NB4 (cell line): Measurements from ENCODE around the gene FHIT.

ENCODE experiments used
- DNase-seq: peaks from one replicate; pipeline ENCODE4 v3.0.0; 2010; ENCODE audit warnings: low read depth
- H3K4me3 ChIP-seq: one replicate; pipeline ENCODE4 v1.5.1; 2011; ENCODE audit warnings: mild to moderate bottlenecking, low read depth, low read length, moderate library complexity
- MYC ChIP-seq: IDR thresholded peaks from 2 replicates; pipeline ENCODE4 v1.6.1; 2011; ENCODE audit warnings: low read depth, low read length
- POLR2A ChIP-seq: IDR thresholded peaks from 2 replicates; pipeline ENCODE4 v1.6.1; 2011; ENCODE audit warnings: mild to moderate bottlenecking; ENCODE audit not compliant: insufficient read length; ENCODE audit errors: extremely low read depth
- TF ChIP-seq, protein P1 (sequence below): IDR thresholded peaks from one replicate; pipeline ENCODE4 v1.5.1; 2012; ENCODE audit warnings: low read depth, low read length
- TF ChIP-seq, protein P2 (sequence below): IDR thresholded peaks from 2 replicates; pipeline ENCODE4 v1.6.1; 2011; ENCODE audit warnings: low read depth, low read length

FHIT gene

DNA sequence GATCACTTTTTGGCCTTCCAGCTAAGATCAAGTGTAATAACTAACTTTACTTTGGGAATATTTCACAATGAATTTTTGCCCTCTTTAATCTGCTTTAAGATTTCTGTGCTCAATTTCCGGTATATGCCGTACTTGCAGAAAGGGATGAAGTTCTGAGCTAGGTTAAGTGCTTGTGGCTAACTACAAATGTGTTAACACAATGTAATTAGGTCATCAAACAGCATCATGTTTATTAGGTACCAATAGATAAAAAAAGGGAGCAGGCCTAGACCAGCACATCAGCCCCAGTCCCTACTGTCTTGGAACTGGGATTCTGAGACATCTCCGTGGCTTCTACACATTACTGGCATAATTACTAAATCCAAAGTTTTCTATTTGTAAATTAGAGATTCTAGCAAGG lies 1268.7 kb downstream of the FHIT start:
- DNase-seq = no peak
- TF ChIP-seq, protein P1, sequence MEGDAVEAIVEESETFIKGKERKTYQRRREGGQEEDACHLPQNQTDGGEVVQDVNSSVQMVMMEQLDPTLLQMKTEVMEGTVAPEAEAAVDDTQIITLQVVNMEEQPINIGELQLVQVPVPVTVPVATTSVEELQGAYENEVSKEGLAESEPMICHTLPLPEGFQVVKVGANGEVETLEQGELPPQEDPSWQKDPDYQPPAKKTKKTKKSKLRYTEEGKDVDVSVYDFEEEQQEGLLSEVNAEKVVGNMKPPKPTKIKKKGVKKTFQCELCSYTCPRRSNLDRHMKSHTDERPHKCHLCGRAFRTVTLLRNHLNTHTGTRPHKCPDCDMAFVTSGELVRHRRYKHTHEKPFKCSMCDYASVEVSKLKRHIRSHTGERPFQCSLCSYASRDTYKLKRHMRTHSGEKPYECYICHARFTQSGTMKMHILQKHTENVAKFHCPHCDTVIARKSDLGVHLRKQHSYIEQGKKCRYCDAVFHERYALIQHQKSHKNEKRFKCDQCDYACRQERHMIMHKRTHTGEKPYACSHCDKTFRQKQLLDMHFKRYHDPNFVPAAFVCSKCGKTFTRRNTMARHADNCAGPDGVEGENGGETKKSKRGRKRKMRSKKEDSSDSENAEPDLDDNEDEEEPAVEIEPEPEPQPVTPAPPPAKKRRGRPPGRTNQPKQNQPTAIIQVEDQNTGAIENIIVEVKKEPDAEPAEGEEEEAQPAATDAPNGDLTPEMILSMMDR = no peak
- TF ChIP-seq MYC = no peak
- no peak overlapping the region for H3K4me3 ChIP-seq

DNA sequence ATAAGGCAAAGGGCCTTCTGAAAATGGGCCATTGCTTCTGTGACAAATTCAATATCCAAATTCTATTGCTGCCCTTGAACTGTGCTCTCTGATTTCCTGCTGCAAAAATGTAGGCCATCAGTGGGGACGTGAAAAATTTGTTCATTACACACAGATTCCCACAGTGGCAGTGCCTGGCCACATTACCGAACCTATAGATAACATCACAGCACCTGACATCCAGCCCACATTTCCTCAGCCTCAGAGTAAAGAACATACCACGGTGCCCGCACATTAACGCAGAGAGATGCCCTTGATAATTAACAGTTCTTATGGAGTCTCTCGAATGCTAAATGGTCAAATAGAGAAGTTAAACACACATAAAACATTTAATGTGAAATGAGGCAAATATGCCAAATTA lies 1269.9 kb downstream of the FHIT start:
- no peak for DNase-seq
- H3K4me3 ChIP-seq = no peak overlapping the region
- TF ChIP-seq, protein P1 = no peak
- TF ChIP-seq, protein P2, sequence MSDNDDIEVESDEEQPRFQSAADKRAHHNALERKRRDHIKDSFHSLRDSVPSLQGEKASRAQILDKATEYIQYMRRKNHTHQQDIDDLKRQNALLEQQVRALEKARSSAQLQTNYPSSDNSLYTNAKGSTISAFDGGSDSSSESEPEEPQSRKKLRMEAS = no peak
- no peak for TF ChIP-seq POLR2A
- no peak for TF ChIP-seq MYC

DNA sequence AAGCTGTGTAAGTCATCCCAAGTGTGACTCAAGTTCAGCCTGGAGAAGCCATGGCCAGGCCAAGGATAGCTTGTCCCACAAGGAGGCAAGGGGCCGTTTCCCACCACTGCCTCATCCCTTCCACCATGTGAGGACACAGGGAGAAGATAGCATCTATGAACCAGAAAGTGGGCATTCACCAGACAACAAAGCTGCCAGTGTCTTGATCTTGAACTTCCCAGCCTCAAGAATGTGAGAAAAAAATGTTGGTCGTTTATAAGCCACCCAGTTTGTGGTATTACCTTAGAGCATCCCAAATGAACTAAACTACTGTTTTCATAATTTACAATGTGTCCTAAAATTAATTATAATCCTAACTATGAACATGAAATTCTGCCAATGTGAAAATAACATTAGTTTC lies 1270.7 kb downstream of the FHIT start:
- H3K4me3 ChIP-seq = no peak overlapping the region

DNA sequence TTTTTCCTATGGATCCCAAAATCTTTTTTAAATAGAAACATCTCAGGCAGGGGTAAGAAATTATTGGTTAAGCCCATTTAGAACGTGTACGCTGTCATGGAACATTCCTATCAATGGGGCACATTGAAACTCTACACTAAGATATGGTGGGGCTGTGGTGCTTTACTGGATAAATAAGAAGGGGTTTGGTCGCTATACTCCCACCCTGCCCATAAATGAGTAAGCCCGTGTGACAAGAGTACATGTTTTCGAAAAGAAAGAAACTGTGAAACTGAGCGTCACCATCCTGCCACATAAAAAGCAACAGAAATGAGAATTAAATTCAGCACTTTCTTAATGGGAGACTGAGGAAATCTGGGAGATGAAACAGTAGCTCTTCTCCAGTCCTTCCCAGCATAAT lies 1271.7 kb downstream of the FHIT start:
- H3K4me3 ChIP-seq = no peak overlapping the region
- DNase-seq = no peak
- TF ChIP-seq POLR2A = no peak
- TF ChIP-seq, protein P2 = no peak
- TF ChIP-seq, protein P1 = no peak
- TF ChIP-seq MYC = no peak

More for the DNA sequence above, 1270.7 kb downstream of the FHIT start:
- TF ChIP-seq POLR2A (no peak), MYC (no peak)
- TF ChIP-seq, protein P1 = no peak
- TF ChIP-seq, protein P2 = no peak
- DNase-seq = no peak

DNA sequence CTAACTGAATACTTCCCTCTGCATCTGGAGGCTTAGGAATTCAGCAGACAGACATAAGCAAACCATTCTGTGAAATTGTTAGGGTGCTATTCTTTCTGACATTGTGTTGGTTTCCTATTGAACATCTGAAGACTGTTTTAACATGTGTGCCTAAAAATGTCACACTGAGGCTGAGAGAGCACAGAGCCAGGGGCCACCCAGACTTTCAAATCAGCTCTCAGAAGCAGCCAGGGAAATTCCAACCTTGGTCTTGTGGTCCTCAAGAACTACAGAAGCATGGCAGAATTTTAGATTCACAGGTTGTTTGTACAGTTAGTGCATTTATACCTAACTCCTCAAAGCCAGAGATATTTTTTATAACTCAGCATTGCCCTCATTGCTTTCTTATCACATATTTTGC lies 1272.3 kb downstream of the FHIT start:
- DNase-seq = no peak
- H3K4me3 ChIP-seq = no peak overlapping the region
- TF ChIP-seq MYC (no peak), POLR2A (no peak)
- TF ChIP-seq, protein P2 = no peak
- TF ChIP-seq, protein P1 = no peak

DNA sequence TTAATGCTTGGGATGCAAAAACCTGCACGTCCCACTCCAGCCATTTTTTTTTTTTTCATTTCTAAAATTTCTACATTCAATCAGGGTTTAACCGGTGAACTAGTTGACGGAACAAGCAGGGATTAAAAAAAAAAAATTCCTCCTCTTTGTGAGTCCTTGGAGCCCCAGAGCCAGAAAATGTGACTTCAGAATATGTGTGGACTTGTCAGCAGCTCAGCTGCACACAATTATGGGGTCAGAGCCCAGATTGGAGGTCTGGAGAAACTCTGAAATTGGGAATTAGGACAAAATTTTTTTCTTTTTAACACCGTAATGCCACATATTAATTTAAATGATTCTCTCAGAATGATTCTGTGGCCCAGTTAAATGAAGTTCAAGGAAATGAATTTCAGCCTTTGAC lies 1280.5 kb downstream of the FHIT start:
- DNase-seq = no peak
- H3K4me3 ChIP-seq = no peak overlapping the region
- TF ChIP-seq MYC (no peak), POLR2A (no peak)
- TF ChIP-seq, protein P2 = no peak
- TF ChIP-seq, protein P1 = no peak
